ENCODE results near the gene GRAMD2B. TPM values are rescaled to one million over a fixed set of nuclear protein-coding genes. Genes with fewer than 3 reads are reported as not detected.

The GRAMD2B gene
- polyA plus RNA-seq, 1 donor from 2014 or later: not detected

DNA sequence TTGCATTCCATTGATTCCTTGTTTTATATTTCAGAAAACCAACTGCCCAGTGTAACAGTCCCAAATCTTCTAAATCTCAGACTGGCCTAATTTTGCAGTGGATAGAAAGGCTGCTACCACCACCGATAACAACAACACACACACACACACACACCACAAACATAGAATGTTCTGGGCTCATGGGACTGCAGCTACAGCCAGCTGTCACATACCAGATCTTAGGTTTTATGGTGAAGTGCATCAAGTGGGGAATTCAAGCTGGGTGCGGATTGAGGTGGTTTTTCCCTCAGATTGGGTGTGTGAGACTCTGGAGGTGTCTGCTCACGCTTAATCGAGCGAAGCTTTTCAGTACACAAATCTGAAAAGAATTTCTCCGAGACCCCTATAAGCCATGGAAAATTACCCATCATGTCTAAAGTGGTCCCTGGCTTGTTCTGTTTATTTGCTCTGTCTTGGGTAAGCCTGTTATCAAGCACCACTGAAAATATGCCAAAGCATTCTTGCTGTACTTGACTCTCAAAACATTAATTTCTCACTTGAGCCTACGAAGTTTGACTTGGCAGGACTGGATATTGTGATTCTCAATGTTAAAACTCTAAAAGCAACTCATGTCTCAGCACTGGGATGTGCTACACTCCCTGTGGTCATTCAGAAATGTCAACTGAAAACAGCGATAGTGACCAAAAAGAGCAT lies 100.8 kb downstream of the GRAMD2B start:
- no peak overlapping the region for H2AFZ ChIP-seq (ENCODE audit: low read depth, low read length)
- TF ChIP-seq POLR2AphosphoS5 (IDR thresholded peaks at IDR 0.05): no peak
- TF ChIP-seq, protein P1, sequence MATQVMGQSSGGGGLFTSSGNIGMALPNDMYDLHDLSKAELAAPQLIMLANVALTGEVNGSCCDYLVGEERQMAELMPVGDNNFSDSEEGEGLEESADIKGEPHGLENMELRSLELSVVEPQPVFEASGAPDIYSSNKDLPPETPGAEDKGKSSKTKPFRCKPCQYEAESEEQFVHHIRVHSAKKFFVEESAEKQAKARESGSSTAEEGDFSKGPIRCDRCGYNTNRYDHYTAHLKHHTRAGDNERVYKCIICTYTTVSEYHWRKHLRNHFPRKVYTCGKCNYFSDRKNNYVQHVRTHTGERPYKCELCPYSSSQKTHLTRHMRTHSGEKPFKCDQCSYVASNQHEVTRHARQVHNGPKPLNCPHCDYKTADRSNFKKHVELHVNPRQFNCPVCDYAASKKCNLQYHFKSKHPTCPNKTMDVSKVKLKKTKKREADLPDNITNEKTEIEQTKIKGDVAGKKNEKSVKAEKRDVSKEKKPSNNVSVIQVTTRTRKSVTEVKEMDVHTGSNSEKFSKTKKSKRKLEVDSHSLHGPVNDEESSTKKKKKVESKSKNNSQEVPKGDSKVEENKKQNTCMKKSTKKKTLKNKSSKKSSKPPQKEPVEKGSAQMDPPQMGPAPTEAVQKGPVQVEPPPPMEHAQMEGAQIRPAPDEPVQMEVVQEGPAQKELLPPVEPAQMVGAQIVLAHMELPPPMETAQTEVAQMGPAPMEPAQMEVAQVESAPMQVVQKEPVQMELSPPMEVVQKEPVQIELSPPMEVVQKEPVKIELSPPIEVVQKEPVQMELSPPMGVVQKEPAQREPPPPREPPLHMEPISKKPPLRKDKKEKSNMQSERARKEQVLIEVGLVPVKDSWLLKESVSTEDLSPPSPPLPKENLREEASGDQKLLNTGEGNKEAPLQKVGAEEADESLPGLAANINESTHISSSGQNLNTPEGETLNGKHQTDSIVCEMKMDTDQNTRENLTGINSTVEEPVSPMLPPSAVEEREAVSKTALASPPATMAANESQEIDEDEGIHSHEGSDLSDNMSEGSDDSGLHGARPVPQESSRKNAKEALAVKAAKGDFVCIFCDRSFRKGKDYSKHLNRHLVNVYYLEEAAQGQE (IDR thresholded peaks at IDR 0.05; ENCODE audit: borderline replicate concordance): no peak
- no peak for TF ChIP-seq EZH2 (IDR thresholded peaks at IDR 0.05; ENCODE audit: borderline replicate concordance, insufficient read depth, low read length, poor library complexity, severe bottlenecking)
- no peak for TF ChIP-seq RAD21 (conservative IDR thresholded peaks at IDR 0.05)
- no peak for TF ChIP-seq SMC3 (conservative IDR thresholded peaks at IDR 0.05; ENCODE audit: poor library complexity)
- no peak for TF ChIP-seq EP300 (conservative IDR thresholded peaks at IDR 0.05; ENCODE audit: poor library complexity, severe bottlenecking)
- no peak for TF ChIP-seq TAF1 (IDR thresholded peaks at IDR 0.05; ENCODE audit: low read depth)
- TF ChIP-seq MXI1 (conservative IDR thresholded peaks at IDR 0.05; ENCODE audit: poor library complexity, severe bottlenecking): no peak
- TF ChIP-seq, protein P2, sequence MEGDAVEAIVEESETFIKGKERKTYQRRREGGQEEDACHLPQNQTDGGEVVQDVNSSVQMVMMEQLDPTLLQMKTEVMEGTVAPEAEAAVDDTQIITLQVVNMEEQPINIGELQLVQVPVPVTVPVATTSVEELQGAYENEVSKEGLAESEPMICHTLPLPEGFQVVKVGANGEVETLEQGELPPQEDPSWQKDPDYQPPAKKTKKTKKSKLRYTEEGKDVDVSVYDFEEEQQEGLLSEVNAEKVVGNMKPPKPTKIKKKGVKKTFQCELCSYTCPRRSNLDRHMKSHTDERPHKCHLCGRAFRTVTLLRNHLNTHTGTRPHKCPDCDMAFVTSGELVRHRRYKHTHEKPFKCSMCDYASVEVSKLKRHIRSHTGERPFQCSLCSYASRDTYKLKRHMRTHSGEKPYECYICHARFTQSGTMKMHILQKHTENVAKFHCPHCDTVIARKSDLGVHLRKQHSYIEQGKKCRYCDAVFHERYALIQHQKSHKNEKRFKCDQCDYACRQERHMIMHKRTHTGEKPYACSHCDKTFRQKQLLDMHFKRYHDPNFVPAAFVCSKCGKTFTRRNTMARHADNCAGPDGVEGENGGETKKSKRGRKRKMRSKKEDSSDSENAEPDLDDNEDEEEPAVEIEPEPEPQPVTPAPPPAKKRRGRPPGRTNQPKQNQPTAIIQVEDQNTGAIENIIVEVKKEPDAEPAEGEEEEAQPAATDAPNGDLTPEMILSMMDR (IDR thresholded peaks at IDR 0.05; ENCODE audit: poor library complexity, severe bottlenecking): no peak
- H3F3A ChIP-seq (ENCODE audit: insufficient read depth, low read length, poor library complexity, severe bottlenecking): no peaks in the 10 kb centered on the region
- no peak overlapping the region for H3K4me2 ChIP-seq (ENCODE audit: low read length)
- no peaks in the 10 kb centered on the region for H4K20me1 ChIP-seq (ENCODE audit: insufficient read depth)
- no peaks in the 10 kb centered on the region for H3K27me3 ChIP-seq (ENCODE audit: insufficient read depth, low read depth, low read length)
- no peak overlapping the region for H3K4me3 ChIP-seq (ENCODE audit: low read length)
- no peaks in the 10 kb centered on the region for H3K79me2 ChIP-seq (replicated peaks; ENCODE audit: insufficient read depth, low read length)
- H3K27ac ChIP-seq (ENCODE audit: low read length): no peak overlapping the region
- H3K9ac ChIP-seq (ENCODE audit: low read length): no peak overlapping the region
- no peaks in the 10 kb centered on the region for H3K9me3 ChIP-seq (ENCODE audit: low read length)
- no peaks in the 10 kb centered on the region for H3K36me3 ChIP-seq (ENCODE audit: insufficient read depth, low read length)
- no peaks in the 10 kb centered on the region for H3K9me2 ChIP-seq (ENCODE audit: insufficient read depth, low read length)

DNA sequence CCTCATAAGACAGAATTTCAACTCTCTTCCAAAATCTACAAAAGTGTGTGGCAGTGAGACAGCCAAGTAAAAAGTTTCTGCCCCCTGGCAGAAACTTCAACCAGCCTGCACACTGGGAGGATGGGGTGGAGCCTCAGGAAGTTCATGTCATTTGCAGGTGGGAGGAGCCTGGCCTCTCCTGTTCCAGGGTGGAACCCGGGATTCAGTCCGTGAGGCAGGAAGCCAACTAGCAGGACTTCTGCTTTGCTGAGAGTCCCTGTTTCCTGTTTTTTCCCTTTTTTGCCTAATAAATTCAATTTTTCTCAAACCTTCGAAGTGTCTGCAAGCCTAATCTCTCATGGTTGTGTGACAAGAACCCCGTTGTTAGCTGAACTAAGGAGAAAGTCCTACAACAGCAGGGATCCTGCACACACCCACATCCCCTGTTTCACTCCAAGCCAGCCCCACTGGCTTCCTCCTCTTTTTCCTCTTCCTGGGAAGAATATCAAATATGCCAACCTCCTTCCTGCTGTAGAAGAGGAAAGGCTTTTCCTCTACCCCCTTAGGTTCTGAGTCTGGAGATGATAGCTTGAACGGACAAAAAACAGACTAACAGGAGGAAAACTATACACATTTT lies 102.5 kb downstream of the GRAMD2B start:
- no peak for TF ChIP-seq EP300 (conservative IDR thresholded peaks at IDR 0.05; ENCODE audit: poor library complexity, severe bottlenecking)
- TF ChIP-seq TAF1 (IDR thresholded peaks at IDR 0.05; ENCODE audit: low read depth): no peak
- no peak for TF ChIP-seq EZH2 (IDR thresholded peaks at IDR 0.05; ENCODE audit: borderline replicate concordance, insufficient read depth, low read length, poor library complexity, severe bottlenecking)
- TF ChIP-seq, protein P2 (IDR thresholded peaks at IDR 0.05; ENCODE audit: poor library complexity, severe bottlenecking): no peak
- no peak for TF ChIP-seq RAD21 (conservative IDR thresholded peaks at IDR 0.05)
- no peak for TF ChIP-seq POLR2AphosphoS5 (IDR thresholded peaks at IDR 0.05)
- TF ChIP-seq, protein P1 (IDR thresholded peaks at IDR 0.05; ENCODE audit: borderline replicate concordance): no peak
- H3K27ac ChIP-seq (ENCODE audit: low read length): no peak overlapping the region
- H3K27me3 ChIP-seq (ENCODE audit: insufficient read depth, low read depth, low read length): no peaks in the 10 kb centered on the region

More for the DNA sequence above, 102.5 kb downstream of the GRAMD2B start:
- H3K36me3 ChIP-seq (ENCODE audit: insufficient read depth, low read length): no peaks in the 10 kb centered on the region
- no peaks in the 10 kb centered on the region for H3F3A ChIP-seq (ENCODE audit: insufficient read depth, low read length, poor library complexity, severe bottlenecking)
- no peaks in the 10 kb centered on the region for H3K9me3 ChIP-seq (ENCODE audit: low read length)
- no peak overlapping the region for H3K4me3 ChIP-seq (ENCODE audit: low read length)
- H3K4me2 ChIP-seq (ENCODE audit: low read length): no peak overlapping the region
- H2AFZ ChIP-seq (ENCODE audit: low read depth, low read length): no peak overlapping the region
- no peaks in the 10 kb centered on the region for H3K9me2 ChIP-seq (ENCODE audit: insufficient read depth, low read length)
- H3K79me2 ChIP-seq (replicated peaks; ENCODE audit: insufficient read depth, low read length): no peaks in the 10 kb centered on the region
- no peaks in the 10 kb centered on the region for H4K20me1 ChIP-seq (ENCODE audit: insufficient read depth)
- H3K9ac ChIP-seq (ENCODE audit: low read length): no peak overlapping the region
